Measurements from ENCODE around the gene DUSP22.

DUSP22 gene

DNA sequence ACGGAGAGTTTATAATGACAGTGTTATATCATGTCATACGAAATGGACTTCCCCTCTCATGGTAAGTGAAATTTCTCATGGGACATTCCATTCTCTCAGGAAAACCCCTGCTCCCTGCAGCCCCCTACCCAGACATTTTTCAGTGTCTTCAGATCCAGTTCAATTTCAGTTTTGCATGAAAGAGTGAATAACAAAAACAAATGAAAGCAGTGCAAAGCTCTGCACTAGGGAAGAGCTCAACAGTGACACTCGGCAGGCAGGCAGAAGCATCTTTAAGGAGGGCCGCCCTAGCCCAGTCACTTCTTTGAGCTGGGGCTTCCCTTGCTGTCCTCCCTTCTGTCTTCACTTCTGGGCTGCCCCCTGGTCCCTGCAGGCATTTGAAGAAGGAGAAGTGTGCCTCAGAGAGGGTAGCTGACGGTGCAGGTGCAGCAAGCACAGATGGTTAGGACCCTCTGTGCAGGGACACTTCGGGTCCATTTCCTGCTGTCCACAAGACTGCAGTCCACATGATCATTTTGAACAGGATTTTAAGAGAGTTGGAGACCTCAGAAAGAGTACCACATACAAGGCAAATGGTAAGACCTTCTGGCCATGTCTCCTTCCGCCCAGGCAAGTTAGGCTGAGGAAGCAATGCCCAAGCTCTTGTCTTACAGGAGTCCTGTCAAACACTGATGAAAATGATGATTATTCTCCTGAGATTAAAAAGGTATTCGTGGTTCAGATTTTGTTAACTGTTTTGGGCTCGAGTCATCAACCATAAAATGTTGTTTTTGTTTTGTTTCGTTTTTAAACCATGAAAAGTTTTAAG, 5.4 kb upstream of the DUSP22 start:
- DNase-seq: no peak
- TF ChIP-seq GATA1 (IDR thresholded peaks at IDR 0.05; ENCODE audit: low read depth, low read length) (no peak), POLR2A (IDR thresholded peaks at IDR 0.05; ENCODE audit: low read length) (no peak)

GRCh38 chr6:287489-287860, 4.8 kb upstream of the DUSP22 start:
- TF ChIP-seq GATA1 (IDR thresholded peaks at IDR 0.05; ENCODE audit: low read depth, low read length): no peak
- no peak for TF ChIP-seq POLR2A (IDR thresholded peaks at IDR 0.05; ENCODE audit: low read length)
- DNase-seq: no peak

- TF ChIP-seq GATA1 (IDR thresholded peaks at IDR 0.05; ENCODE audit: low read depth, low read length) (no peak), POLR2A (IDR thresholded peaks at IDR 0.05; ENCODE audit: low read length) (no peak)
- DNase-seq: no peak
Observed at GRCh38 chr6:288866-289265, 3.4 kb upstream of the DUSP22 start.

DNA sequence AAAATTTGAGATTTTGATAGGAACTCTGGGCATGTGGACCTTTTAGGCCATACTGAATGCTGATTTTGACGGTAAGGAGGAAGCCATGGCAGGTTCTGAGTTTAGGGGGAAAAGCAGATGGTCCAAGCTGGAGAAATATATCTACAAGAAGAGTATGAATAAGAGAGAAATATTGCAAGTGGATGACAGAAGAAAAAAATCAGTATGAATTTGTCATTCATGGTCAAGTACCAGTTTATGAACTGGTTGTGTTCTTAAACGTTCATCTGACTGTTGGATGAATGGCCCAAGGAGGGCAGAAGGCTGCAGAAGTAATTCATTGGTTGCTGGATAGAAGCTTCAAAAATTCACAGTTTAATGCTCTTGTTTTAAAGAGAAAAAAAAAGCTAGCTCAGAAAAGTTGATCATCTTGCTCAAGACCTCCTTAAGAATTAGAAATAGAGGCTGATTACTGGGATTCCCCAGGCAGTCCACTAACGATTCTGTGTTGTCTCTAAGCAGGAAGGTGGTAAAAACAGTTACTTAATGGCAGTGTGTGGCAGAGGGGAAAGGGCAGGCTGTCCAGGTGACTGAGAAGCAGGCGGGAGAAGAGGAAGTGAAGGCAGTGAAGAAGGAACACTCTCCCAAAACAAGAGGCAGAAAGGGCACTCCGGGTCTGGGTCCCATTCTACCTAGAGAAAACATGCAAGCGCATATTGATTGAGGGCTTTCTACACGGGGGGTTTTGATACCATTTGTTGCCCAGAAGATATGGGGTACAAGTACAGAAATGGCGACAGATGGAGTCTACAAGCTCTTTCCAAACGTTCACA, 2.0 kb upstream of the DUSP22 start:
- TF ChIP-seq GATA1 (IDR thresholded peaks at IDR 0.05; ENCODE audit: low read depth, low read length) (no peak), POLR2A (IDR thresholded peaks at IDR 0.05; ENCODE audit: low read length) (no peak)

DNA sequence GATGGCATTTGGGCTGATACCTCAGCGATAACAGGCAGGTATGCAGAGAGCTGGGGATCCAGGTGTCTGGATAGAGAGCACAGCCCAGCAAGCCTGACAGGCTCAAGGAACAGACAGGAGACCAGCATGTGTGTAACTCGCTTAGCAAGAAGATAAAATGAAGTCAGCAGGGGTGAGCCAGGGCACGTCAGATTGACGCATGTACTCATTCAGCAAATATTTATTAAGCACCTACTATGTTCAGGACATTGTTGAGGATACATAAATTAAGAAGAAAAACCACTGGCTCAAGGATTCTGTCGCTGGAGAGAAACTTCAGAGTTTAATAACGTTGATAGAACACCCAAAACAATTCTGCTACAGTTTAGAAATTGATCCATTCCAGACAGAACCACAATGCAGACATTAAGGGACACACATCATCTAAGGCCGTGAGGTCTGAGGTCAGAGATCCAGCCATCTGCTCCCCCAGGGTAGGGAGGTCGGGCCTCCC, 1.0 kb upstream of the DUSP22 start:
- DNase-seq: no peak
- TF ChIP-seq POLR2A (IDR thresholded peaks at IDR 0.05; ENCODE audit: low read length) (no peak), GATA1 (IDR thresholded peaks at IDR 0.05; ENCODE audit: low read depth, low read length) (no peak)

More for the DNA sequence above, 2.0 kb upstream of the DUSP22 start:
- DNase-seq: no peak

DNA sequence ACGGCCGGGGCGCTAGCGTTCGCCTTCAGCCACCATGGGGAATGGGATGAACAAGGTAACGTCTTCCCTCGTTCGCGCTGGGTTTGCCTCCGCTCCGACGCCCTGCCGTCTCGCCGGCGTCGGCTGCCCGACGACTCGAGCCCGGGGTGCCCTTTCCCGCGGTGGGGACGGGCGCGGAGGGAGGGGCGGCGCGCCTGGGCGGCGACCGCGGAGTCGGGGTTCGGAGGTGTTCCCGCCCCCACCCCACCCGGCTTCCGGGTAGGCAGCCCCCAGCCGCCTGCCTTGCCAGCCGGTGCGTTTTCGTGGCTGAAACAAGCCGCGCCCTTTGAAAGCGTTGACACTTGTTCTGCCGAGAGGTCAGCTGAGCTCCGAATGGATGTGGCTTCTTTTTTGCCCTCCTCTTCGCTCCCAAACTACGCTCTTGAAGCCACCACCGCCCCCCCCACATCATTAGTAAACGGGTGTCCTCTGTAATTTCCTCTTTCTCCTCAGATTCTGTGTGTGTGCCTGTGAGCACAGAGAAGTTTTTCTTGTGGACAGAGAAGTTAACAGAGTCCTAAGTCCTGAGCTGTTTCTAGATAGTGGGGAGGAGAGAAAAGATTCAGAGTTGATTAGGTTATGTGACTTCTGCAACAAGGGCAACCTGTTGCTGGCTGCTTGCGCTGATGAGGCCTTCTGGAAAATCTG, 362 bp downstream of the DUSP22 start:
- TF ChIP-seq GATA1 (IDR thresholded peaks at IDR 0.05; ENCODE audit: low read depth, low read length): no peak
- TF ChIP-seq POLR2A (IDR thresholded peaks at IDR 0.05; ENCODE audit: low read length): no peak
- DNase-seq: no peak

DNA sequence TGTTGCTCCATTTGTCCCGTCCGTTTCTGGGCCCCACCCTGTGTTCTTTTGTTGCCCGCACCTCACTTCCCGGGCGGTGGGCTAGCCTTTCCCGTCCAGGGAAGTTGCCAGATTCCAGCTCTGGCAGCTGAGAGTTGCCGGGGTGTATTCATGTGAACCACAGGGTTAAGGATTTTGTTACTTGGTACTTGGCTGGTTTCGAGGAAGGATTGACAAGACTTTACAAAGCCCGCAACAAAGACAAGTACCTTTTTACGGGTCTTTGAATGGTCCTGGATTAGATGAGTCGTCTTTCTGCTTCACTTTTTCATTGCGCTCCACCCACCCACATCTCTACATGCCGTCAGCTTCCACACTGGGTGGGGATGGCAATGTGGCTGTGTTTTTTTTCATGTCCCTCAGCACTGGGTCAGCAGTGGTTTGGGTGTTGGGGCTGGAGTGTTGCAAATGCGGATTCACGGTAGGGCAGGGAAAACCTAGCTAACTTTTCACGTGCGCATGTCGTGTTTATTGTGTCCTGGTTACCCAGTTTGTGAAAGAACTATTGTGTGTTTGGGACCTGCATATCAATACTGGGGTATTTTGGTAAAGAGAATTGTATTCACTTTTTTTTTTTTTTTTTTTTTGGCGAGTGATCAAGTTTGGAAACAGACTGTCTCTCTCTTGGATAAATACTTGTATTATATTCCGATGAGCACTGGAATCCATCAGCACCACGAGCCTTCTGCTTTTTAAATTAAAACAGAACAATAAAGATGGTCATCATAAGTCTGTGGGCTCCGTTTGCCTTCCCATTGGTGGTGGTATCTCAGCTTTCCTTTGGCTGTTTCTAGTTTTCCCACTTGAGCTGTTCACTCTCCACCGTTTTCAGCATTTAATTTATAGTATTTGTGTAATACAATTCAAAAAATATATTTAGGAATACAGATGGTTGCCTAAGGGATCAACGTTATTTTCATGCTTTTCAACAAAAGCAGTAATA, 1.2 kb downstream of the DUSP22 start:
- DNase-seq: no peak
- TF ChIP-seq POLR2A (IDR thresholded peaks at IDR 0.05; ENCODE audit: low read length): no peak
- TF ChIP-seq GATA1 (IDR thresholded peaks at IDR 0.05; ENCODE audit: low read depth, low read length): no peak

DNA sequence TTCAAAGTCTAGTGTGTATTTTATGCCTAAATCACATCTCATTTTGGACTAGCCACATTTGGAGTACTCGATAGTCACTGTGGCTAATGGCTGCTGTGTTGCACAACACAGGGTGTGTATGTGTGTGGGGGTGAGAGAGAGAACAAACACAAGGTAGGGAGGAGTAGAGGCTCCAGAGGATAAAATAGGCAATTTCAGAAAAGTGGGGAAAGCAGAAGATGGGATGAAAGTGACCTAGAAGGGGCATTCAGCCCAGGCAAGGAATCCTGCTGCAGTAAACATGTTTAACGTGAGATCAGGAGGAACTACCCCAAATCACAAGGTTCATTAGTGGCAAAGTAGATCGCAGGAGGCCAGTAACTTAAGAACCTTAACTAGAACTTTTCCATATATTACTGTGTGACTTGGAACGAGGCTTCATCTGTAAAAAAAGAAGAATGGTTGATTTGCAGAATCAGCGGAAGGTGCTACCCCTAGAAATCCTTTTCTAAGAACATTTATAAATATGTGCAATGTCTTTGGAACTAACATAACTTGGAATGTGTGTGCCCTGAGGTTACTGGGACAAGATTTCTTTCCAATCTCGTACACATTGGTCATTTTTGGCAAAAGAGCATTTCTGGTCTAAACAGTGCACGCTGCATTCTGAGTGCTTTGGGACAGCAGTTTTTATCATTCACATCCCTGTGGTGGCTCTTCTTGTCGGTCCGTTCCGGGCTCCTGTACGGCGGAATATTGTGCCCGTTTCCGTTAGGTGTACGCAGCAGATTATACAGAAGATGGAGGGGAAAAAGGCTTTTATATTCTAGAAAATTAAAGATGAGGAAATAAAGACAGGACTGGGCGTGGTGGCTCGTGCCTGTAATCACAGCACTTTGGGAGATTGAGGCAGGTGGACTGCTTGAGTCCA, 2.6 kb downstream of the DUSP22 start:
- no peak for TF ChIP-seq GATA1 (IDR thresholded peaks at IDR 0.05; ENCODE audit: low read depth, low read length)
- TF ChIP-seq POLR2A (IDR thresholded peaks at IDR 0.05; ENCODE audit: low read length): no peak

DNA sequence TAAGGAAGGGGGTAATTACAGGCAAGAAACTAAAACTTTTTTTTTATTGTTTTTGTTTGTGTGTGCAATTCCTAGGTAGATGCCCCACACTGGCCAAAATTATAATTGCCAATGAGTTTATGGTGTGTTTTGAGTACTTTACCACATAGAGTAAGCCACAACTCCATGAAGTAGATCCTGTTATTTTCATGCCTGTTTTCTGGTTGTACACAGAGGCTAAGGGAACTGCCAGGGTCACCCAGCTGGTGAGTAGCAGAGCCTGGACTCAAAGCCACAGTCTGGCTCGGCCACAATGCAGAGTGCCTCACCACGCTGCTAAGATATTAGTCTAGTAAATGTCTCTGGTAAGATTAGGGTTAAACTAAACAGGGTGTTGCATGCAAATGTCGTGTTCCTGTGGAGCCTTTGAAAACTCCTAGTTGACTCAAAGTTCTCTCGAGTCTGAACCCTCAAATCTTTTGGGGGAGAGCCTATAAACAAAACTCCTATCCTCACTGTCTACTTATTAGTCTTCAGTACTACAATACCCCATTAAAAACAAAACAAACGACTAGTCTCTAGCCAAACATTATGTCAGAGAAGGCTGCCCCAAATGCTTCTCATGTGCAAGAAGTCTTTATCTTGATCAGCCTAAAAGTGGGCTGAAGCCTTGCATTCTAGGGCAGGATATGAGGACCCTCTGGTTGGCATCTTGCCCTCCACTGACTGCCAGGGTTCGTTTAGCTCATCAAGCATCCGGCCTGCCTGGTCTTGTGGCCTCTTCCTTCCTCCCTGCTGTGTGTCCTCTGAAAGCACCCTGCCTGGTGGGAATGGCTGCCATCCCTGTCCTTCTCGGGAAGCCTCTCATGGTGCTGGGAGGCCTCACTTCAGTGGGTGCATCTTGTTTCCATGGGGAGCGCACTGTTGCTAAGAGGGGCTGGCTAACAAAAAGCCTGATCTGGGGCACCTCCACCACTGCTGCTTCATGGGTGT, 4.2 kb downstream of the DUSP22 start:
- no peak for DNase-seq
- TF ChIP-seq POLR2A (IDR thresholded peaks at IDR 0.05; ENCODE audit: low read length) (no peak), GATA1 (IDR thresholded peaks at IDR 0.05; ENCODE audit: low read depth, low read length) (no peak)

More for the DNA sequence above, 2.6 kb downstream of the DUSP22 start:
- no peak for DNase-seq

DNA sequence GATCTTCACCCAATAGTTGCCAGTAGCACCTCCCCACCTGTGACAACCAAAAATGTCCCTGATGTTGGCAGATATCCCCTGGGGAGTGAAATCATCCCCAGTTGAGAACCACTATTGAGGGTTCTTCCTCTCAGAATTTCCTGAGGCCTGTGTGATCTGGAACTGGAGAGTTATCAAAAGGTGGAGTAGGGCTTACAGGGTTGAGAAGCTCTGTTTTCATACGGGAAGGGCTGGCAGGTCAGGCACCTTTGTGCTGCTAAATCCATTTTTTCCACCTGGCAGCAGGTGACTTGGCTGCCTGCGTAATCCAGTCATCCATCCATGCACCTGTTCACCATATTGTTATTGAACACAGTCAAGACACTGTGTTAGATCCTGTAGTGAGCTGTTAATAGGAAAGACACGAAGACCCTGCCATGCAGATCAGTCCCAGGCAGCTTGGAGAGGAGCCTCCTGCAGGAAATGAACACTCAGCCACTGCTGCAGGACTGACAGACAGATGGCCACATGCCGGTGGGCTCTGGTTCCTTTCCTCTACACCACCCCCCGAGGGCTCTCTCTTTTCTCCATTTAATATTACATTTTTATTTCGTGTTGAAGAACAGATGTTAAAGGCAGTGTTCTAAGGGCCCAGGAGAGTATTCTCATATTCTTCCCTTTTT, 5.4 kb downstream of the DUSP22 start:
- TF ChIP-seq POLR2A (IDR thresholded peaks at IDR 0.05; ENCODE audit: low read length) (no peak), GATA1 (IDR thresholded peaks at IDR 0.05; ENCODE audit: low read depth, low read length) (no peak)
- DNase-seq: no peak
